IMR-90 (cell line): ENCODE measurements around the gene SKAP1. TPM values are rescaled to one million over a fixed set of nuclear protein-coding genes. Genes with fewer than 3 reads are reported as not detected.

Source experiments
- ATAC-seq: fragments of 200-7000 bp; cut with Tn5 transposase; 2 replicates; pipeline ENCODE4 v1.9.1; 2020; ENCODE audit warnings: low read depth, mild to moderate bottlenecking, moderate library complexity
- BruUV-seq: library from RNA; stranded (reverse); fragments of 400-500 nt; replicated peaks from 2 replicates; lab custom pipeline; 2021; lab: Mats Ljungman, UMichigan
- CTCF ChIA-PET: fragments of 300-600 bp; formaldehyde crosslinking; extraction: SDS; loops from one replicate; lab custom pipeline; 2021; ENCODE audit warnings: antibody characterized with exemption; lab: Yijun Ruan, JAX
- POLR2A ChIA-PET: fragments of 300-600 bp; sonication (Branson Sonifier 250); formaldehyde crosslinking; loops from one replicate; lab custom pipeline; 2022; ENCODE audit warnings: antibody characterized with exemption; ENCODE audit not compliant: unreplicated experiment; lab: Charles Lee
- DNase-seq: peaks from one replicate; pipeline ENCODE4 v3.0.0; 2013
- H2AFZ ChIP-seq: replicated peaks from 2 replicates; pipeline ENCODE3; 2013; ENCODE audit warnings: low read length, mild to moderate bottlenecking; ENCODE audit not compliant: poor library complexity
- H2AK5ac ChIP-seq: 2 replicates; pipeline ENCODE4 v1.6.1; 2013; ENCODE audit warnings: low read depth, low read length, inconsistent platforms
- H2AK9ac ChIP-seq: replicated peaks from 2 replicates; pipeline ENCODE3; 2013; ENCODE audit warnings: mild to moderate bottlenecking, low read depth, low read length, moderate library complexity; ENCODE audit not compliant: poor library complexity
- H2BK120ac ChIP-seq: 2 replicates; pipeline ENCODE4 v1.6.1; 2013; ENCODE audit warnings: low read depth, low read length, inconsistent platforms
- H2BK15ac ChIP-seq: 3 replicates; pipeline ENCODE4 v1.6.1; 2013; ENCODE audit warnings: low read depth, low read length, inconsistent platforms
- H2BK20ac ChIP-seq: 2 replicates; pipeline ENCODE4 v1.6.1; 2013; ENCODE audit warnings: low read depth, mild to moderate bottlenecking, inconsistent platforms, low read length, moderate library complexity
- H2BK5ac ChIP-seq: 2 replicates; pipeline ENCODE4 v1.6.1; 2013; ENCODE audit warnings: mild to moderate bottlenecking, low read depth, low read length, inconsistent platforms; ENCODE audit not compliant: poor library complexity, severe bottlenecking
- H3K14ac ChIP-seq: replicated peaks from 2 replicates; pipeline ENCODE4 v1.6.1; 2013; ENCODE audit warnings: low read depth, low read length, inconsistent platforms
- H3K18ac ChIP-seq: 2 replicates; pipeline ENCODE4 v1.6.1; 2013; ENCODE audit warnings: low read depth, low read length, control low read depth
- H3K23ac ChIP-seq: 2 replicates; pipeline ENCODE4 v1.6.1; 2013; ENCODE audit warnings: low read depth, low read length, inconsistent platforms
- H3K27ac ChIP-seq: 2 replicates; pipeline ENCODE4 v1.5.1; 2013; ENCODE audit warnings: mild to moderate bottlenecking, control low read depth, low read length; ENCODE audit not compliant: insufficient read depth
- H3K27me3 ChIP-seq: 2 replicates; pipeline ENCODE4 v1.6.1; 2013; ENCODE audit warnings: low read length; ENCODE audit not compliant: control insufficient read depth, insufficient read depth
- H3K36me3 ChIP-seq: 2 replicates; pipeline ENCODE4 v1.6.1; 2013; ENCODE audit warnings: low read length, mixed read lengths; ENCODE audit not compliant: control insufficient read depth, insufficient read depth
- H3K4ac ChIP-seq: 2 replicates; pipeline ENCODE4 v1.6.1; 2013; ENCODE audit warnings: low read depth, low read length, inconsistent platforms
- H3K4me1 ChIP-seq: 2 replicates; pipeline ENCODE4 v1.6.1; 2013; ENCODE audit warnings: low read length, mixed read lengths; ENCODE audit not compliant: control insufficient read depth, insufficient read depth
- H3K4me2 ChIP-seq: 2 replicates; pipeline ENCODE4 v1.6.1; 2013; ENCODE audit warnings: low read depth, mild to moderate bottlenecking, control low read depth, low read length, moderate library complexity
- H3K4me3 ChIP-seq: 2 replicates; pipeline ENCODE4 v1.5.1; 2013; ENCODE audit warnings: low read depth, mild to moderate bottlenecking, control low read depth, low read length, moderate library complexity; ENCODE audit not compliant: insufficient read depth
- H3K56ac ChIP-seq: 2 replicates; pipeline ENCODE4 v1.6.1; 2013; ENCODE audit warnings: low read length, inconsistent platforms; ENCODE audit not compliant: insufficient read depth; ENCODE audit errors: extremely low read depth
- H3K79me1 ChIP-seq, 2 experiments: 2 replicates each; pipeline ENCODE4 v1.6.1; 2013; ENCODE audit warnings: low read length in 2 of 2, inconsistent platforms in 1 of 2, low read depth in 1 of 2
- H3K9ac ChIP-seq: 2 replicates; pipeline ENCODE4 v1.6.1; 2013; ENCODE audit warnings: low read depth, low read length, control low read depth
- H3K9me1 ChIP-seq: 2 replicates; pipeline ENCODE4 v1.6.1; 2013; ENCODE audit warnings: low read length, inconsistent platforms; ENCODE audit not compliant: insufficient read depth
- H3K9me3 ChIP-seq: 2 replicates; pipeline ENCODE4 v1.6.1; 2013; ENCODE audit warnings: low read length; ENCODE audit not compliant: control insufficient read depth, insufficient read depth
- H4K20me1 ChIP-seq: 2 replicates; pipeline ENCODE4 v1.6.1; 2013; ENCODE audit warnings: low read length, inconsistent platforms; ENCODE audit not compliant: insufficient read depth
- H4K5ac ChIP-seq: 2 replicates; pipeline ENCODE4 v1.6.1; 2013; ENCODE audit warnings: mild to moderate bottlenecking, low read depth, low read length, control low read depth
- H4K8ac ChIP-seq, 2 experiments: 2 replicates each; pipeline ENCODE4 v1.6.1; 2013; ENCODE audit warnings: low read depth in 2 of 2, low read length in 2 of 2, control low read depth in 1 of 2, inconsistent platforms in 1 of 2
- H4K91ac ChIP-seq: 2 replicates; pipeline ENCODE4 v1.6.1; 2013; ENCODE audit warnings: low read depth, low read length, inconsistent platforms; ENCODE audit not compliant: insufficient read depth
- BHLHE40 ChIP-seq: fragments of 150-350 bp; IDR thresholded peaks from 2 replicates; pipeline ENCODE4 v1.6.1; 2016; ENCODE audit warnings: mild to moderate bottlenecking, low read depth, low read length
- CEBPB ChIP-seq: IDR thresholded peaks from 2 replicates; pipeline ENCODE4 v1.6.1; 2012; ENCODE audit warnings: low read depth, low read length, improper control_type of control experiment
- CHD1 ChIP-seq: IDR thresholded peaks from 2 replicates; pipeline ENCODE4 v1.6.1; 2012; ENCODE audit warnings: low read depth, low read length, improper control_type of control experiment
- ELK1 ChIP-seq: fragments of 150-350 bp; IDR thresholded peaks from 2 replicates; pipeline ENCODE4 v1.6.1; 2016; ENCODE audit warnings: low read depth, mild to moderate bottlenecking, low read length, moderate library complexity, borderline replicate concordance
- FOS ChIP-seq: fragments of 150-350 bp; IDR thresholded peaks from 2 replicates; pipeline ENCODE4 v1.6.1; 2016; ENCODE audit warnings: low read depth, low read length
- MAFK ChIP-seq: IDR thresholded peaks from 2 replicates; pipeline ENCODE4 v1.6.1; 2012; ENCODE audit warnings: low read depth, low read length, improper control_type of control experiment
- MAZ ChIP-seq: IDR thresholded peaks from 2 replicates; pipeline ENCODE4 v1.6.1; 2012; ENCODE audit warnings: low read depth, mild to moderate bottlenecking, low read length, improper control_type of control experiment, moderate library complexity, borderline replicate concordance
- NFE2L2 ChIP-seq: fragments of 150-350 bp; IDR thresholded peaks from 2 replicates; pipeline ENCODE4 v1.6.1; 2016; ENCODE audit warnings: low read depth, mild to moderate bottlenecking, low read length
- POLR2A ChIP-seq: IDR thresholded peaks from 2 replicates; pipeline ENCODE4 v1.6.1; 2012; ENCODE audit warnings: mild to moderate bottlenecking, low read depth, low read length
- RAD21 ChIP-seq: IDR thresholded peaks from 2 replicates; pipeline ENCODE4 v1.6.1; 2012; ENCODE audit warnings: low read length, improper control_type of control experiment
- RCOR1 ChIP-seq: IDR thresholded peaks from 2 replicates; pipeline ENCODE4 v1.6.1; 2012; ENCODE audit warnings: mild to moderate bottlenecking, low read length, improper control_type of control experiment; ENCODE audit not compliant: insufficient replicate concordance
- RFX5 ChIP-seq: IDR thresholded peaks from 2 replicates; pipeline ENCODE4 v1.8.0; 2012; ENCODE audit warnings: low read depth, mild to moderate bottlenecking, low read length, moderate library complexity
- SMC3 ChIP-seq: fragments of 150-350 bp; IDR thresholded peaks from 2 replicates; pipeline ENCODE4 v1.6.1; 2016; ENCODE audit warnings: low read depth, mild to moderate bottlenecking, antibody characterized with exemption, low read length, moderate library complexity
- WGBS, 2 experiments: methylation state at CpG; one replicate each; pipeline versions ENCODE4 v1.1.5 to v1.1.7; 2013; ENCODE audit warnings: missing lambda C conversion rate in 2 of 2; ENCODE audit not compliant: insufficient read length in 1 of 2; ENCODE audit errors: extremely low coverage in 2 of 2; 5-methylcytosine and 5-hydroxymethylcytosine counted together
- dilution Hi-C: fragments of 300-500 bp; cut with HindIII; formaldehyde crosslinking; loops from one replicate; pipeline ENCODE4 v1.14.3; 2018; ENCODE audit warnings: low sequenced_read_pairs; ENCODE audit not compliant: unreplicated experiment
- in situ Hi-C: fragments of 300-500 bp; cut with MboI; formaldehyde crosslinking; loops from 3 replicates; pipeline ENCODE4 v1.14.3; 2019; ENCODE audit warnings: low sequenced_read_pairs, inconsistent platforms, mixed read lengths
- intact Hi-C: fragments of 100-400 bp; cut with micrococcal nuclease; formaldehyde crosslinking; loops from 2 replicates; pipeline ENCODE4 v1.10.0; 2022
- polyA plus RNA-seq, 3 experiments: library from polyadenylated mRNA; depleted of rRNA; stranded (reverse); fragments of >200 nt; gene quantifications; 2 replicates each; pipeline ENCODE4 v1.2.3, GENCODE V29; 2012; ENCODE audit warnings: low replicate concordance in 1 of 3
- total RNA-seq: library from RNA; depleted of rRNA; stranded (reverse); fragments of >200 nt; gene quantifications from 2 replicates; pipeline ENCODE4 v1.2.3, GENCODE V29; 2012
- TF ChIP-seq, protein P1 (sequence below): fragments of 150-350 bp; IDR thresholded peaks from 2 replicates; pipeline ENCODE4 v1.6.1; 2017; ENCODE audit warnings: mild to moderate bottlenecking, antibody characterized with exemption, low read length, low read depth

Gene SKAP1
- total and polyA plus RNA-seq, 2 of the 4 experiments (the other 2 are of a cell fraction): not detected

DNA sequence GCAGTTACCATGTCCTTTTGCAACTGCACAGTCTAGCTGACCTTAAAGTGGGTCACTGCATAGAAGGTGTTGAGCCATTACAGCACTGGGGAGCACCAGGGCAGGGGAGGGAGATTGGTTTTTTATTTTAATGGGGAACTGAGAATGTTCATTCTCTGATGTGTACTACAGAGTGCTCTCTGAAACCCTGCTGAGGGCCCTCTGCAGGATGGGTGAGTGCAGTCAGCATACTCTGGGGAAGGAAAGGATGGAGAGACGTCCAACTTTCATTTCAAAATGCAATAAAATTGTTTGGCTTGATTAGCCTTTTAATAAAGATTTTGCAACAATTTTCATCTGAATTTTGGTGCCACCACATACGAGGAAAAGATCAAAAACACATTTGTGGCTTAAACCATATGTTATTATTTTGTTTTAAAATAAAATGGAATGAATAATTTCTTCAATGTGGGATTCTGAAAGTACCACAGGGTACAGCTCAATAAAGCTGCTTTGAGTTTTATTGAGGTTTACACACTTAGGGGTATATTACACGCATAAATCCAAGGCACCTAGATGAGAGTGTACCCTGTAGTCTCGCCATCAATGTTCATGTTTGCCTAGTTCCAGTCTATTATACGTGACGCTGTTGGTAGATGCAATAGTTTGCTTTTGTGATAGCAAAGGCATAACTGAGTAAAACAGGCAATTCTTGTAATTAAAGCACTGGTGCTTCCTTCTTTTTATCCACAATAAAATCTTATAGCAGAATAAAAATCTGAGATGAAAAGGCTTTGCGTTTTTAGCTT, 249.0 kb downstream of the SKAP1 start:
- H2AK5ac ChIP-seq: no peak overlapping the region
- no peaks in the 10 kb centered on the region for H3K4me1 ChIP-seq
- no peak overlapping the region for H3K27ac ChIP-seq
- ATAC-seq (no peak), DNase-seq (no peak)
- H2AK9ac ChIP-seq: no peak overlapping the region
- intact Hi-C loops: no loop called here
- peaks cover 71% of the 10 kb centered on the region for H3K27me3 ChIP-seq
- no peaks in the 10 kb centered on the region for H4K20me1 ChIP-seq
- no peak overlapping the region for H2BK5ac ChIP-seq
- H3K18ac ChIP-seq: no peak overlapping the region
- H3K4ac ChIP-seq: no peak overlapping the region
- no peak overlapping the region for H3K23ac ChIP-seq
- TF ChIP-seq, protein P1, sequence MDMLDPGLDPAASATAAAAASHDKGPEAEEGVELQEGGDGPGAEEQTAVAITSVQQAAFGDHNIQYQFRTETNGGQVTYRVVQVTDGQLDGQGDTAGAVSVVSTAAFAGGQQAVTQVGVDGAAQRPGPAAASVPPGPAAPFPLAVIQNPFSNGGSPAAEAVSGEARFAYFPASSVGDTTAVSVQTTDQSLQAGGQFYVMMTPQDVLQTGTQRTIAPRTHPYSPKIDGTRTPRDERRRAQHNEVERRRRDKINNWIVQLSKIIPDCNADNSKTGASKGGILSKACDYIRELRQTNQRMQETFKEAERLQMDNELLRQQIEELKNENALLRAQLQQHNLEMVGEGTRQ: no peak
- TF ChIP-seq SMC3: no peak
- TF ChIP-seq BHLHE40: no peak
- TF ChIP-seq MAZ: no peak
- no peak for TF ChIP-seq POLR2A
- TF ChIP-seq FOS: no peak
- no peak for TF ChIP-seq CHD1
- TF ChIP-seq MAFK: no peak
- TF ChIP-seq RCOR1: no peak
- TF ChIP-seq CEBPB: no peak
- TF ChIP-seq NFE2L2: no peak
- no peak for TF ChIP-seq ELK1
- TF ChIP-seq RFX5: no peak
- no peak for TF ChIP-seq RAD21
- H4K5ac ChIP-seq: no peak overlapping the region
- WGBS, 2 experiments: no CpG with 5 or more reads among the region's 7 CpGs
- no peak overlapping the region for H4K8ac ChIP-seq
- H3K79me1 ChIP-seq: no peaks in the 10 kb centered on the region
- H3K56ac ChIP-seq: no peak overlapping the region
- dilution Hi-C loops: no loop called here
- H2BK15ac ChIP-seq: no peak overlapping the region
- H2AFZ ChIP-seq: no peak overlapping the region
- no peak overlapping the region for H3K9ac ChIP-seq
- ChIA-PET POLR2A (no interaction called here), CTCF (no interaction called here)
- H3K14ac ChIP-seq: no peak overlapping the region
- in situ Hi-C loops: no loop called here
- no peak overlapping the region for H3K4me3 ChIP-seq
- no peaks in the 10 kb centered on the region for H3K9me3 ChIP-seq
- H2BK20ac ChIP-seq: no peak overlapping the region
- H3K9me1 ChIP-seq: no peaks in the 10 kb centered on the region
- no peak overlapping the region for H3K4me2 ChIP-seq
- H3K36me3 ChIP-seq: no peaks in the 10 kb centered on the region
- no peak overlapping the region for H2BK120ac ChIP-seq
- BruUV-seq: no TSS peak
- no peak overlapping the region for H4K91ac ChIP-seq
